ENCODE data around the gene GAL3ST3.

GAL3ST3 gene

GRCh38 chr11:66001942-66002647 is 46.9 kb downstream of the GAL3ST3 start, which contains the start of the genes BANF1 and EIF1AD:
Gene BANF1, plus strand, starts transcription at chr11:66002503. Its CDS starts 748 bp downstream, at chr11:66003251.
Gene EIF1AD, minus strand, starts transcription at chr11:66002157. Its CDS starts 1,768 bp downstream, at chr11:66000389.
- DNase-seq = peak; percentile 83
- Mint-ChIP-seq H3K27me3 (ENCODE audit: low read depth, poor library complexity) (no peaks in the 10 kb centered on the region), H3K4me3 (peak within 1 kb of the TSS; percentile 100), H3K36me3 (ENCODE audit: low read depth) (peaks cover 42% of the 10 kb centered on the region), H3K4me1 (peaks cover 24% of the 10 kb centered on the region), H3K27ac (peak within 1 kb of the TSS; percentile 100), H3K9me3 (no peaks in the 10 kb centered on the region)
- TF ChIP-seq CTCF (IDR thresholded peaks at IDR 0.05) = no peak

GRCh38 chr11:65997286-65997685 is 51.7 kb downstream of the GAL3ST3 start:
- no peak for TF ChIP-seq CTCF (IDR thresholded peaks at IDR 0.05)
- Mint-ChIP-seq H3K27ac (no peak overlapping the region), H3K36me3 (ENCODE audit: low read depth) (peaks cover 41% of the 10 kb centered on the region), H3K9me3 (no peaks in the 10 kb centered on the region), H3K27me3 (ENCODE audit: low read depth, poor library complexity) (no peaks in the 10 kb centered on the region), H3K4me1 (peaks cover 26% of the 10 kb centered on the region), H3K4me3 (no peak overlapping the region)
- DNase-seq = no peak

- DNase-seq = no peak
- Mint-ChIP-seq H3K27me3 (ENCODE audit: low read depth, poor library complexity) (no peaks in the 10 kb centered on the region), H3K36me3 (ENCODE audit: low read depth) (peaks cover 15% of the 10 kb centered on the region), H3K4me1 (peaks cover 14% of the 10 kb centered on the region), H3K9me3 (no peaks in the 10 kb centered on the region), H3K4me3 (no peak overlapping the region), H3K27ac (no peak overlapping the region)
- no peak for TF ChIP-seq CTCF (IDR thresholded peaks at IDR 0.05)
These were observed 56.9 kb downstream of the GAL3ST3 start for GRCh38 chr11:65992056-65992455.

Measured in nephron progenitor cell (in vitro differentiated cells).